ENCODE results near the gene SNX14. TPM values are rescaled to one million over a fixed set of nuclear protein-coding genes. Genes with fewer than 3 reads are reported as not detected.

SNX14 gene
- total RNA-seq, 1 donor from 2014 or later, result 89.5 TPM

GRCh38 chr6:85462673-85463072 is 131.0 kb downstream of the SNX14 start:
- peaks cover 78% of the 10 kb centered on the region for H3K4me1 Mint-ChIP-seq (ENCODE audit: low read depth, unreplicated experiment)
- Histone ChIP-seq H3K9me3 (ENCODE audit: insufficient read depth, low read depth, low read length) (no peaks in the 10 kb centered on the region), H3K79me2 (ENCODE audit: insufficient read depth, low read length) (peaks cover 25% of the 10 kb centered on the region), H3K4me1 (ENCODE audit: insufficient read depth, low read length) (peaks cover 83% of the 10 kb centered on the region), H2AFZ (ENCODE audit: low read depth, low read length) (no peak overlapping the region), H3K36me3 (ENCODE audit: insufficient read depth, low read length) (peaks cover 4% of the 10 kb centered on the region), H4K20me1 (ENCODE audit: insufficient read depth, low read length) (peaks cover 4% of the 10 kb centered on the region), H3K4me3 (ENCODE audit: insufficient read depth, low read depth, low read length) (no peak overlapping the region), H3K27me3 (ENCODE audit: insufficient read depth, low read length) (no peaks in the 10 kb centered on the region), H3K4me2 (ENCODE audit: low read length) (peak overlapping the region; percentile 10), H3K9ac (ENCODE audit: low read length) (peak overlapping the region; percentile 25), H3K27ac (ENCODE audit: low read depth, low read length) (peak overlapping the region; percentile 97)
- no peaks in the 10 kb centered on the region for H3K9me3 Mint-ChIP-seq (ENCODE audit: unreplicated experiment)
- peaks cover under 1% of the 10 kb centered on the region for H3K36me3 Mint-ChIP-seq (ENCODE audit: low read depth, unreplicated experiment)
- FAIRE-seq, result no peak
- no peak for DNase-seq (ENCODE audit: low read depth)
- no peaks in the 10 kb centered on the region for H3K27me3 Mint-ChIP-seq (ENCODE audit: low read depth, unreplicated experiment)
- H3K27ac Mint-ChIP-seq (ENCODE audit: unreplicated experiment), result peak overlapping the region; percentile 95
- H3K4me3 Mint-ChIP-seq (ENCODE audit: unreplicated experiment), result no peak overlapping the region
- no peak for TF ChIP-seq EZH2 (IDR thresholded peaks at IDR 0.05; ENCODE audit: insufficient read depth, low read length)
- no peak for TF ChIP-seq CTCF (IDR thresholded peaks at IDR 0.05; ENCODE audit: insufficient read depth, low read depth, low read length)

GRCh38 chr6:85461798-85462170 is 131.9 kb downstream of the SNX14 start:
- peak overlapping the region; percentile 10 for H3K4me2 ChIP-seq (ENCODE audit: low read length)
- H3K4me1 ChIP-seq (ENCODE audit: insufficient read depth, low read length), result peaks cover 90% of the 10 kb centered on the region
- peaks cover 31% of the 10 kb centered on the region for H3K79me2 ChIP-seq (ENCODE audit: insufficient read depth, low read length)
- FAIRE-seq, result no peak
- peak overlapping the region; percentile 60 for H3K27ac Mint-ChIP-seq (ENCODE audit: unreplicated experiment)
- no peaks in the 10 kb centered on the region for H3K9me3 ChIP-seq (ENCODE audit: insufficient read depth, low read depth, low read length)
- peaks cover 7% of the 10 kb centered on the region for H4K20me1 ChIP-seq (ENCODE audit: insufficient read depth, low read length)
- H2AFZ ChIP-seq (ENCODE audit: low read depth, low read length), result no peak overlapping the region
- no peak overlapping the region for H3K9ac ChIP-seq (ENCODE audit: low read length)
- no peaks in the 10 kb centered on the region for H3K27me3 ChIP-seq (ENCODE audit: insufficient read depth, low read length)
- peaks cover 9% of the 10 kb centered on the region for H3K36me3 Mint-ChIP-seq (ENCODE audit: low read depth, unreplicated experiment)
- DNase-seq (ENCODE audit: low read depth), result no peak
- no peaks in the 10 kb centered on the region for H3K27me3 Mint-ChIP-seq (ENCODE audit: low read depth, unreplicated experiment)
- H3K4me3 Mint-ChIP-seq (ENCODE audit: unreplicated experiment), result no peak overlapping the region
- no peaks in the 10 kb centered on the region for H3K36me3 ChIP-seq (ENCODE audit: insufficient read depth, low read length)
- H3K27ac ChIP-seq (ENCODE audit: low read depth, low read length), result no peak overlapping the region
- no peak overlapping the region for H3K4me3 ChIP-seq (ENCODE audit: insufficient read depth, low read depth, low read length)
- H3K4me1 Mint-ChIP-seq (ENCODE audit: low read depth, unreplicated experiment), result peaks cover 79% of the 10 kb centered on the region
- H3K9me3 Mint-ChIP-seq (ENCODE audit: unreplicated experiment), result no peaks in the 10 kb centered on the region
- TF ChIP-seq CTCF (IDR thresholded peaks at IDR 0.05; ENCODE audit: insufficient read depth, low read depth, low read length), result no peak
- no peak for TF ChIP-seq EZH2 (IDR thresholded peaks at IDR 0.05; ENCODE audit: insufficient read depth, low read length)

GRCh38 chr6:85460921-85461797 is 132.5 kb downstream of the SNX14 start:
- Histone ChIP-seq H3K9me3 (ENCODE audit: insufficient read depth, low read depth, low read length) (no peaks in the 10 kb centered on the region), H3K36me3 (ENCODE audit: insufficient read depth, low read length) (no peaks in the 10 kb centered on the region), H3K27ac (ENCODE audit: low read depth, low read length) (peak overlapping the region; percentile 29), H2AFZ (ENCODE audit: low read depth, low read length) (no peak overlapping the region), H3K4me2 (ENCODE audit: low read length) (peak overlapping the region; percentile 27), H3K4me1 (ENCODE audit: insufficient read depth, low read length) (peaks cover 90% of the 10 kb centered on the region), H3K4me3 (ENCODE audit: insufficient read depth, low read depth, low read length) (no peak overlapping the region), H3K9ac (ENCODE audit: low read length) (no peak overlapping the region), H4K20me1 (ENCODE audit: insufficient read depth, low read length) (peaks cover 14% of the 10 kb centered on the region), H3K79me2 (ENCODE audit: insufficient read depth, low read length) (peaks cover 37% of the 10 kb centered on the region), H3K27me3 (ENCODE audit: insufficient read depth, low read length) (no peaks in the 10 kb centered on the region)
- FAIRE-seq, result no peak
- peak; percentile 81 for DNase-seq (ENCODE audit: low read depth)
- Mint-ChIP-seq H3K36me3 (ENCODE audit: low read depth, unreplicated experiment) (peaks cover 10% of the 10 kb centered on the region), H3K9me3 (ENCODE audit: unreplicated experiment) (no peaks in the 10 kb centered on the region), H3K4me3 (ENCODE audit: unreplicated experiment) (no peak overlapping the region), H3K27me3 (ENCODE audit: low read depth, unreplicated experiment) (no peaks in the 10 kb centered on the region), H3K27ac (ENCODE audit: unreplicated experiment) (peak overlapping the region; percentile 30), H3K4me1 (ENCODE audit: low read depth, unreplicated experiment) (peaks cover 76% of the 10 kb centered on the region)
- TF ChIP-seq CTCF (IDR thresholded peaks at IDR 0.05; ENCODE audit: insufficient read depth, low read depth, low read length), result no peak
- TF ChIP-seq EZH2 (IDR thresholded peaks at IDR 0.05; ENCODE audit: insufficient read depth, low read length), result no peak

Measured in astrocyte (in vitro differentiated cells and primary cell).